ENCODE measurements around the gene ZCCHC14.

Gene ZCCHC14

GRCh38 chr16:87474566-87474996 is 18.2 kb downstream of the ZCCHC14 start:
- FAIRE-seq: no peak

GRCh38 chr16:87474017-87474416 is 18.8 kb downstream of the ZCCHC14 start:
- no peak for FAIRE-seq

GRCh38 chr16:87472935-87473334 is 19.9 kb downstream of the ZCCHC14 start:
- FAIRE-seq: no peak

DNA sequence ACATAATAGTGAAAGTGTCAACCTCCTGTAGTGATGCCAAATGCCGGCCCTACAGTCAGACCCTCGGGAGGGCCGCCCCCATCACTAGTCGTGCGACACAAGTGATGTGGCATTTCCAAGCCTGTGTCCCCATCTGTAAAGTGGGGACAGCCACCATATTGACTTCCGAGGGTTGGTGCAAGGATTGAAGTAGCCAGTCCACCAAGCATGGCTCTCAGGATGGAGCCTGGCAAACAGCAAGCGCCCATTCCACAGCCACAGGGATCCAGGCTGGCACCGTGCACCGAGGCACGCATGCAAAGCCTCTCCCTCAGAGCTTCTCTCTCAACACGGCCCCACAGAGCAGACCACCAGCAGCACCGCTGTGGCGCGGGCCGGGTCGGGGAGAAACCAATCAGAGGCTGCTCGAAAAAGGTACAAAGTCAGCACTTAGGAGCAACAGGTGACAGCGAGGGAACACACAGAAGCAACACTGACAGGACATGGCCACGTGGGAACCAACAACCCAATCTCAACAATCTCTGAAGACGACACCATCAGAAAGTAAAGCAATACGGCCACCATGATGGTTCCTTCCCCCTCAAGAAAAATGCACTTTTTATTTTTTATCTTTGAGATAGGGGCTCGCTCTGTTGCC is 20.6 kb downstream of the ZCCHC14 start:
- no peak for FAIRE-seq

- FAIRE-seq: no peak
Observed at GRCh38 chr16:87471278-87472141, 21.3 kb downstream of the ZCCHC14 start.

- no peak for FAIRE-seq
Observed at GRCh38 chr16:87470332-87470731, 22.5 kb downstream of the ZCCHC14 start.

DNA sequence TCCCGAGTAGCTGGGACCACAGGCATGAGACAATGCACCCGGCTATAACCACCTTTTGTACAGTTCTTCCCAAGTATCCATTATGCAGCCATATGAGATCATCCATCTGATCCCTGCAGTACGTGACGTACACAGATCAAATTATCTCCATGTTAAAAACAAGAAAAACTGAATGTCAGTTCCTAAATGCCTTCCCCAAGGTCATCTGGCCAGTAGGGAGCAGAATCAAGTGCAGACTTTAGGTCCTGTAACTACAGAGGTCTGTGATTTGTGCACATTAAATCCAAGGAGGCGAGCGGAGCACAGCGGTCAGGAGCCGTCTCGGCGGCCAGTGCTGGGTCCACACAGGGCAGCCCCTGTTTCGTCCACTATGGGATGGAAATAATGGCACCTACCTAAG is 23.7 kb downstream of the ZCCHC14 start:
- FAIRE-seq: no peak

- no peak for FAIRE-seq
Observed at GRCh38 chr16:87468550-87468949, 24.3 kb downstream of the ZCCHC14 start.

GRCh38 chr16:87466975-87467501 is 25.8 kb downstream of the ZCCHC14 start:
- FAIRE-seq: no peak

GRCh38 chr16:87465879-87466278 is 26.9 kb downstream of the ZCCHC14 start:
- FAIRE-seq: no peak

- FAIRE-seq: no peak
Observed at GRCh38 chr16:87465306-87465705, 27.5 kb downstream of the ZCCHC14 start.

DNA sequence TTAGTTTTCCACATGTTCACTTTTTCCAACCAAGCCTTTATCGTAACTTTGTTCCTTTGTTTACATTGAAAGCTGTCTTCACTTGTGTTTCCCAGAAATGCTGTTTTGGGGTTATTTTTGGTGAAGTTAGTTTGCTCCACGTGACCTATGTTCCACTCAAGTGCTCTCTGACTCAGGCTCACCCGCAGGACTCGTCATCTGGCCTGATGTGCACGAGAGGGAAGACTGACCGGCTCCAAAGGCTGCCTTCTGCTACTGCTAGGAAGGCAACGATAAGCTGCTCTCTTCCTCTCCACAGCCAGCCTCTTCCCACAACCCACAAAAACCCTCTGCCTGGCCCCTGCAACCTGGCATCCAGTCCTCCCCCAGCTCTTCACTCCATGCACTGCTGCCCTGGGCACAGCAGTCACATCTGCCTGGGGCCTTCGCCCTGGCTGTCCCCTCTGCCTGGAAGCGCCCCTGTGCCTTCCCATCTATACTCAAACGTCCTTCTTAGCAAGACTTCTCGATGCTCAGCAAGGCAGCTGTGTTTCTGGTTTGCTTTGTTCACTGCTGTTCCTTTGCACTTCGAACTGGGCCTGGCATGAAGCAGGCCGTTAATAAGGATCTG is 28.0 kb downstream of the ZCCHC14 start:
- no peak for FAIRE-seq

GRCh38 chr16:87463722-87464690 is 28.8 kb downstream of the ZCCHC14 start:
- FAIRE-seq: no peak

DNA sequence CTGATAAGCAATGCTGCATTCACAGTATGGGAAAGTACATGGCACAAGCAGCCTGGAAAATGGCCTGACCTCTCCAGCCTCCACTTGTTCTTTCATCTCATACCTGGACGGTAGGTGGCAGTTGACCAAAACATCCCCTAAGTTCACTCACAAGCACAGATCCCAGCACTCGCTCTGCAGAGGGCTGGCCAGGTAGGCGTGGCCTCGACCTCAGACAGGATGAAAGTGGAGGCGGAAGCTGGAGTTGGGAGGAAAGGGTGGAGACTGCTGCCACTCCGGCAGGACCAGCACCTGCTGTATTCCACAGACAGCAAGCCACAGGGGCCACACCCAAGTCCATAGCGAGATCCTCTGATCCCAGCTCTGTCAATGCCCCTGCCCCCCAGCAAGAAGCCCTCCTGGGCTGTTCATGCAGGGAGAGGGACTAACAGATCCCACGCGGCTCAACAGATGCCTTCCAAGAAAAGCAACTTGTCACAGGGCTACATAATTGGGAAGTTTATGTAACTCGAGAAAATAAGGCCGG is 31.3 kb downstream of the ZCCHC14 start:
- no peak for FAIRE-seq

- FAIRE-seq: no peak
Observed at GRCh38 chr16:87460936-87461335, 31.9 kb downstream of the ZCCHC14 start.

DNA sequence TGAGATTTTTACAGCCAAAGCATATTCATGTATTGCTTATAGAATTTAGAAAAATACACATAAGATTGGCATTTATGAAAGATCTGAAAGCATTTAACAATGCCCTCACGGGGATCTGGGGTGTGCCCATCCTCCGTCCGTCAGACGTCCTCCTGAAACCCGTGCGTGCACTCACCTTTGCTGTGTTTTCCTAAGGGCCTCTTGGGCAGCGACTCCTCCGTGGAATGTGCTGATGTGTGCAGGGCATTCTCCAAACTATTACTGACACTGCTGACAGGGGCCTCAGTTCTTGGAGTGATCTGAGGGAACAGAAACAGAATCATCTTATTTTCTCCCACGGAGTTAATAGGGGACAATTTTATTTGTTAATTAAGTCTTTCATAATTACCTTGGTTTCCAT is 33.0 kb downstream of the ZCCHC14 start:
- no peak for FAIRE-seq

DNA sequence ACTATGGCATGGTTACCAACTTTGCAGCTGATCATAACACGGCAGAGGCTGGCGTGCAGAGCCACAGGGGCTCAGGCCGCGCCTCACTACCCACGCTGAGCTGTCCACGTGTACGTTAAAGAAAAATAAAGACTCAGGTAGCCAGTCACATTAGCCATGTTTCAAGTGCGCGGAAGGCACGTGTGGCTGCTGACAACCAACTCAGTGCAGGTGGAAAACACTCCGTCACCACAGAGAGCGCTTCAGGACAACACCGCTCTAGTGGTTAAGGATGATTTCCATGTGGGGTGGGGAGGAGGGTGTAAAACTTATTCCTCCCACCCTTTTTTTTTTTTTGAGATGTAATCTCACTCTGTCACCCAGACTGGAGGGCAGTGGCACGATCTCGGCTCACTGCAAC is 33.8 kb downstream of the ZCCHC14 start:
- FAIRE-seq: no peak

GRCh38 chr16:87458424-87458915 is 34.4 kb downstream of the ZCCHC14 start:
- no peak for FAIRE-seq

GRCh38 chr16:87457709-87458423 is 35.0 kb downstream of the ZCCHC14 start:
- FAIRE-seq: no peak

DNA sequence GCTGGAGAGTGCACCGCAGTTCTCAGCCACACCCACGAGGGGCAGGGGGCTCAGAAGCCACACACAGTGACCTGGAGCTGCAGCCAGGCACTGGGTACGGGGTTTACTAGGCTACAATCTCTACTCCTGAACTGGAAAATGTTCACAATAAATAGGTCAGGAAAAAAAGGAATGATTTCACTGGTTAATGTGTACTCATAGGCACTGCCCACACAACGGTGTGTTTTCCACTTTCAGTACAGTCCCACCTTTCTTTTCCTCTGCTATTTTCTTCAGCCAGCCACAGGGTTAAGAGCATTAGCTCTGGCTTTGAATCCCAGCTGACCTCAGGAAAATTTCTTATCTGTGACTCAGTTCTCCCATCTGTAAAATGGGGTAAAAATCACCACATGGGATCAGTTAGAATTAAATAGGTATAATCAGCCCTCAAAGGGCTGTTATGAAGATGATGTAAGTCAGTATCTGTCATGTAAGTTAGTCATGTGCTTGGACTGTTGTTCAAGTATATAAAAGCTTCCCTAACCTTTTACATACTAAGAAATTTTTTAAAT is 35.7 kb downstream of the ZCCHC14 start:
- FAIRE-seq: no peak

GRCh38 chr16:87454391-87454790 is 38.4 kb downstream of the ZCCHC14 start:
- no peak for FAIRE-seq

All from endometrium (tissue), 2 donors.